DMS153 treated with DMSO at 0.1 percent for 48 hours (cell line): ENCODE measurements around the gene TSPAN31.
"Not testable (repeated sequence)": the region's sequence is repeated elsewhere in the genome, so short reads cannot be mapped to it uniquely, and the experiment has no call there.

Experiments used
- DNase-seq: peaks from one replicate; lab custom pipeline; 2025; ENCODE audit not compliant: unreplicated experiment; lab: John Stamatoyannopoulos, UW

The TSPAN31 gene

GRCh38 chr12:57721846-57722608 lies 22.8 kb upstream of the TSPAN31 start:
- not testable (repeated sequence) for DNase-seq

GRCh38 chr12:57722716-57723629 lies 21.9 kb upstream of the TSPAN31 start:
- no peak for DNase-seq

- no peak for DNase-seq
Measured at GRCh38 chr12:57723630-57723962, 21.2 kb upstream of the TSPAN31 start.

GRCh38 chr12:57724003-57724935 lies 20.6 kb upstream of the TSPAN31 start:
- DNase-seq, result no peak

- DNase-seq, result no peak
Measured at GRCh38 chr12:57724936-57725740, 19.7 kb upstream of the TSPAN31 start.

- DNase-seq, result no peak
Measured at GRCh38 chr12:57725851-57726150, 19.0 kb upstream of the TSPAN31 start.

- DNase-seq, result peak; percentile 84
Measured at GRCh38 chr12:57726151-57726883, 18.5 kb upstream of the TSPAN31 start.

GRCh38 chr12:57726884-57727757 lies 17.7 kb upstream of the TSPAN31 start:
- DNase-seq, result no peak

- DNase-seq, result no peak
Measured at GRCh38 chr12:57727758-57728395, 17.0 kb upstream of the TSPAN31 start.

GRCh38 chr12:57729321-57729844 lies 15.5 kb upstream of the TSPAN31 start:
- DNase-seq, result no peak

GRCh38 chr12:57730336-57731067 lies 14.3 kb upstream of the TSPAN31 start:
- no peak for DNase-seq

- no peak for DNase-seq
Measured at GRCh38 chr12:57731411-57732080, 13.3 kb upstream of the TSPAN31 start.

- no peak for DNase-seq
Measured at GRCh38 chr12:57732270-57732669, 12.6 kb upstream of the TSPAN31 start.

- DNase-seq, result no peak
Measured at GRCh38 chr12:57732726-57733593, 11.9 kb upstream of the TSPAN31 start.

- no peak for DNase-seq
Measured at GRCh38 chr12:57733928-57734327, 10.9 kb upstream of the TSPAN31 start.

- DNase-seq, result no peak
Measured at GRCh38 chr12:57734591-57734990, 10.2 kb upstream of the TSPAN31 start.
